ENCODE measurements around the gene RND3.

DNA sequence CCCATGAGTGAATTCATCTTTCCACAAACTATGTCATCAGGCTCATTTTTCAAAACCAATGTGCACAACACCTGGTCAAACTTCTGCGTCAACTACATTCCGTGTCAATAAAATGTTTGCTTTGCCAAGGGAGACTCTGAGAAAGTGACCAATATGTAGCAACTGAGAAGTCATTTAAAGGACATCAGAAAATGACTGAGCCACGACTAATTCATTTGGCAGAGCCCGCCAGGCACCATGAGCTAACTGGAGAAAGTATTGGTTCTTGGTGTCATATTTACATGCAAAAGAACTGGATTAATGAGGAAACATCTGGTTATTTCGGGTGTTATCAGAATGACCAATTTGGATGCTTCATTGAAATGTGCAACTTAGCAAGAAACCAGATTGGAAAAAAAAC, 7.2 kb downstream of the RND3 start:
- TF ChIP-seq, protein P1, sequence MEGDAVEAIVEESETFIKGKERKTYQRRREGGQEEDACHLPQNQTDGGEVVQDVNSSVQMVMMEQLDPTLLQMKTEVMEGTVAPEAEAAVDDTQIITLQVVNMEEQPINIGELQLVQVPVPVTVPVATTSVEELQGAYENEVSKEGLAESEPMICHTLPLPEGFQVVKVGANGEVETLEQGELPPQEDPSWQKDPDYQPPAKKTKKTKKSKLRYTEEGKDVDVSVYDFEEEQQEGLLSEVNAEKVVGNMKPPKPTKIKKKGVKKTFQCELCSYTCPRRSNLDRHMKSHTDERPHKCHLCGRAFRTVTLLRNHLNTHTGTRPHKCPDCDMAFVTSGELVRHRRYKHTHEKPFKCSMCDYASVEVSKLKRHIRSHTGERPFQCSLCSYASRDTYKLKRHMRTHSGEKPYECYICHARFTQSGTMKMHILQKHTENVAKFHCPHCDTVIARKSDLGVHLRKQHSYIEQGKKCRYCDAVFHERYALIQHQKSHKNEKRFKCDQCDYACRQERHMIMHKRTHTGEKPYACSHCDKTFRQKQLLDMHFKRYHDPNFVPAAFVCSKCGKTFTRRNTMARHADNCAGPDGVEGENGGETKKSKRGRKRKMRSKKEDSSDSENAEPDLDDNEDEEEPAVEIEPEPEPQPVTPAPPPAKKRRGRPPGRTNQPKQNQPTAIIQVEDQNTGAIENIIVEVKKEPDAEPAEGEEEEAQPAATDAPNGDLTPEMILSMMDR (IDR thresholded peaks at IDR 0.05) = no peak
- TF ChIP-seq POLR2AphosphoS5 (IDR thresholded peaks at IDR 0.05; ENCODE audit: low read depth, low read length) (no peak), SIN3A (IDR thresholded peaks at IDR 0.05; ENCODE audit: borderline replicate concordance, insufficient read depth, low read depth, low read length) (no peak)
